HG03342 (cell line): Measurements from ENCODE around the gene TRAF5.
"Not testable (repeated sequence)": the region's sequence is repeated elsewhere in the genome, so short reads cannot be mapped to it uniquely, and the experiment has no call there.

Experiments
- ATAC-seq: cut with Tn5 transposase; IDR thresholded peaks from one replicate; pipeline ENCODE4 v1.9.1; 2021; ENCODE audit warnings: mild to moderate bottlenecking, moderate library complexity; ENCODE audit not compliant: unreplicated experiment

The TRAF5 gene

GRCh38 chr1:211376807-211377470, 50.3 kb downstream of the TRAF5 start:
- ATAC-seq, result no peak

GRCh38 chr1:211377539-211378450, 51.2 kb downstream of the TRAF5 start:
- no peak for ATAC-seq

- no peak for ATAC-seq
These were observed 52.2 kb downstream of the TRAF5 start for GRCh38 chr1:211378844-211379243.

- no peak for ATAC-seq
These were observed 52.8 kb downstream of the TRAF5 start for GRCh38 chr1:211379446-211379845.

- ATAC-seq, result no peak
These were observed 55.0 kb downstream of the TRAF5 start for GRCh38 chr1:211381481-211382181.

- ATAC-seq, result no peak
These were observed 55.6 kb downstream of the TRAF5 start for GRCh38 chr1:211382182-211382713.

GRCh38 chr1:211382714-211383480, 56.3 kb downstream of the TRAF5 start:
- ATAC-seq, result peak; percentile 97

- no peak for ATAC-seq
These were observed 57.9 kb downstream of the TRAF5 start for GRCh38 chr1:211384524-211384923.

GRCh38 chr1:211386921-211387320, 60.3 kb downstream of the TRAF5 start:
- ATAC-seq, result no peak

- ATAC-seq, result not testable (repeated sequence)
These were observed 64.2 kb downstream of the TRAF5 start for GRCh38 chr1:211390829-211391228.

GRCh38 chr1:211393203-211393602, 66.6 kb downstream of the TRAF5 start:
- ATAC-seq, result no peak

- not testable (repeated sequence) for ATAC-seq
These were observed 71.8 kb downstream of the TRAF5 start for GRCh38 chr1:211398266-211398930.

GRCh38 chr1:211399851-211400393, 73.3 kb downstream of the TRAF5 start:
- not testable (repeated sequence) for ATAC-seq

GRCh38 chr1:211401751-211402150, 75.1 kb downstream of the TRAF5 start:
- ATAC-seq, result not testable (repeated sequence)

- not testable (repeated sequence) for ATAC-seq
These were observed 79.5 kb downstream of the TRAF5 start for GRCh38 chr1:211406086-211406485.

- ATAC-seq, result not testable (repeated sequence)
These were observed 81.1 kb downstream of the TRAF5 start for GRCh38 chr1:211407749-211408148.

GRCh38 chr1:211411639-211412038, 85.0 kb downstream of the TRAF5 start:
- no peak for ATAC-seq

GRCh38 chr1:211415700-211416099, 89.1 kb downstream of the TRAF5 start:
- no peak for ATAC-seq

GRCh38 chr1:211416246-211416627, 89.6 kb downstream of the TRAF5 start:
- ATAC-seq, result peak; percentile 48
